Nephron (organoid): ENCODE results near the gene ATP2B3.

ENCODE experiments used
- H3K27ac Mint-ChIP-seq, 3 experiments: 2 replicates each; pipeline ENCODE4 v1.8.0; 2020; ENCODE audit warnings: mixed read lengths in 3 of 3, mild to moderate bottlenecking in 2 of 3, moderate library complexity in 1 of 3
- H3K27me3 Mint-ChIP-seq: 2 replicates; pipeline ENCODE4 v1.8.0; 2021; ENCODE audit warnings: low read depth, mild to moderate bottlenecking, moderate library complexity, mixed read lengths
- H3K36me3 Mint-ChIP-seq: 2 replicates; pipeline ENCODE4 v1.8.0; 2020; ENCODE audit warnings: low read depth, mixed read lengths
- H3K4me1 Mint-ChIP-seq: 2 replicates; pipeline ENCODE4 v1.8.0; 2020; ENCODE audit warnings: mixed read lengths
- H3K4me3 Mint-ChIP-seq, 3 experiments: 2 replicates each; pipeline ENCODE4 v1.8.0; 2020; ENCODE audit warnings: mild to moderate bottlenecking in 3 of 3, mixed read lengths in 3 of 3, moderate library complexity in 2 of 3
- H3K9me3 Mint-ChIP-seq: 2 replicates; pipeline ENCODE4 v1.8.0; 2020; ENCODE audit warnings: mixed read lengths
- CTCF ChIP-seq, 3 experiments: fragments of 200-600 bp; sonication (generic); IDR thresholded peaks; one replicate each; pipeline ENCODE4 v1.5.0; 2021; ENCODE audit warnings: antibody characterized with exemption in 3 of 3; ENCODE audit not compliant: unreplicated experiment in 3 of 3

ATP2B3 gene

GRCh38 chrX:153614818-153615217, 97.4 kb downstream of the ATP2B3 start:
- H3K36me3 Mint-ChIP-seq, result no peaks in the 10 kb centered on the region
- H3K27me3 Mint-ChIP-seq, result peaks cover 22% of the 10 kb centered on the region
- no peak overlapping the region for H3K27ac Mint-ChIP-seq
- H3K9me3 Mint-ChIP-seq, result peaks cover 8% of the 10 kb centered on the region
- no peak for TF ChIP-seq CTCF (IDR thresholded peaks at IDR 0.05; ENCODE audit: unreplicated experiment in 3 of 3)
- peaks cover 4% of the 10 kb centered on the region for H3K4me1 Mint-ChIP-seq
- no peak overlapping the region for H3K4me3 Mint-ChIP-seq

- Mint-ChIP-seq H3K27ac (no peak overlapping the region), H3K27me3 (peaks cover 19% of the 10 kb centered on the region), H3K4me1 (no peaks in the 10 kb centered on the region), H3K9me3 (peaks cover 20% of the 10 kb centered on the region), H3K4me3 (no peak overlapping the region), H3K36me3 (no peaks in the 10 kb centered on the region)
- no peak for TF ChIP-seq CTCF (IDR thresholded peaks at IDR 0.05; ENCODE audit: unreplicated experiment in 3 of 3)
These were observed 103.1 kb downstream of the ATP2B3 start for GRCh38 chrX:153620576-153620975.

- peak overlapping the region in 1 of 3 experiments; percentile 92 for H3K27ac Mint-ChIP-seq
- H3K4me3 Mint-ChIP-seq, result no peak overlapping the region
- peaks cover 19% of the 10 kb centered on the region for H3K27me3 Mint-ChIP-seq
- TF ChIP-seq CTCF (IDR thresholded peaks at IDR 0.05; ENCODE audit: unreplicated experiment in 3 of 3), result no peak
- H3K4me1 Mint-ChIP-seq, result no peaks in the 10 kb centered on the region
- peaks cover 15% of the 10 kb centered on the region for H3K9me3 Mint-ChIP-seq
- no peaks in the 10 kb centered on the region for H3K36me3 Mint-ChIP-seq
These were observed 104.6 kb downstream of the ATP2B3 start for GRCh38 chrX:153621949-153622598.

DNA sequence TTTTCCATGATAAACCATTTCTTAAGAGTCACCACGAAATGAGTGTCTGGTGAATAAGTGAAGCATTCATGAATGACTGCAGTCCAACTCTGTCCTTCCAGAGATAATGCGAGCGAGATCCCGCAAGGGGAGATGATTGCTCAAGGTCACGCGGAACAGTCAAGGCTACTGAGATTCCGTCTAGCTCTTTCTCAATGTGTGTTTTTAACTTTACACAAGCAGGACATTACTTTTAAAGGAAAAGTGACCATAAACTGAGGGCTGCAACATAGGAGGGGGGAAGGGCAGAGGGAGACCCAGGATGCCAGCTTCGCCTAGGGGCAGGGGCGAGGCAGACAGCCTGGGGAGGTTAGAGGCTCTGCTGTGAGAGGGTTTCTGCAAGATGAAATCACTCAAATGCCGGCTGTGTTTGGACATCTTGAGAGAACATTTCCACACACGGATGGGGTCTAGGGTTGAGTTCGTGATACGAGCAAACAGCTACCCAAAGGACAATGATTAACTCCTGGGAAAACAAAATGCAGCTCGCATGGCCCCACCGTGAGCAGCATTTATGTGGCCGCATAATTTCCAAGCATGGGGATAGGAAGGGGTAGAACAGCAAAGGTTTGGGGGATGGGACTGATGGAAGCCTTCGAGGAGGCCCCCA, 105.3 kb downstream of the ATP2B3 start:
- H3K4me3 Mint-ChIP-seq, result no peak overlapping the region
- H3K9me3 Mint-ChIP-seq, result peaks cover 17% of the 10 kb centered on the region
- H3K27me3 Mint-ChIP-seq, result peaks cover 15% of the 10 kb centered on the region
- no peak for TF ChIP-seq CTCF (IDR thresholded peaks at IDR 0.05; ENCODE audit: unreplicated experiment in 3 of 3)
- no peaks in the 10 kb centered on the region for H3K4me1 Mint-ChIP-seq
- H3K36me3 Mint-ChIP-seq, result no peaks in the 10 kb centered on the region
- peak overlapping the region in 2 of 3 experiments; percentile 14 to 92 for H3K27ac Mint-ChIP-seq

DNA sequence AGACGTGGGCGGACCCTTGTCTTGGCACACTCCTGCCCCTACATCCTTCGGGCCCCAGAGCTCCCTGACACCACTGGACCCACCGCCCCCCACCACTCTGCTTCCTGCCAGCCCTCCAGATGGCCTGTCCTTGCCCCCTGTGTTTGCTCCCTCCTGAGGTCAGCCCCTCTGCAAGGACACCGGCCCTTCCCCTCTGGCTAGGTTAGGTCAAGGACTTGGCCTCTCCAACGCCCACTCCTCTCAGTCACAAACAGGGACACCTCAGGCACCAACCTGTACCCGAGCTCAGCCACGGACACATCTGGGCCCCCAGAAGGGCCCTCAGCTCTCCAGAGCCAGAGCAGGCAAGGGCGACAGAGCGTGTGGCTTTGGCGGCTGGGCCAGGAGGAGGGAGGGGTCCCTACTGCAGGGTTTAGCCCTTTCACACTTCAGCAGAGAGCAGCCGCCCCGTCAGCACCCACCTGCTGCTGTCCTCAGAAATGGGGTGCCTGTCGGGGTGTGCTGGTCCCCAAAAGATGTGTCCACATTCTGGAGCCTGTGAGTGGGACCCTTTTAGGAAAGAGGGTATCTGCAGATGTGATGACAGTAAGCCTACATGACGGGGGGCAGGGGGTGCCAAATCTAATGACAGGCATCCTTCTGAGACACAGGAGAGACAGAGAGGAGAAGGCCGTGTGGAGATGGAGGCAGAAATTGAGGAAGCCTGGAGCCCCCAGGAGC, 106.0 kb downstream of the ATP2B3 start:
- TF ChIP-seq CTCF (IDR thresholded peaks at IDR 0.05; ENCODE audit: unreplicated experiment in 3 of 3), result no peak

More for the DNA sequence above, 106.0 kb downstream of the ATP2B3 start:
- no peak overlapping the region for H3K4me3 Mint-ChIP-seq
- H3K4me1 Mint-ChIP-seq, result no peaks in the 10 kb centered on the region
- no peaks in the 10 kb centered on the region for H3K36me3 Mint-ChIP-seq
- peak overlapping the region in 1 of 3 experiments; percentile 92 for H3K27ac Mint-ChIP-seq
- H3K9me3 Mint-ChIP-seq, result peaks cover 17% of the 10 kb centered on the region
- peaks cover 8% of the 10 kb centered on the region for H3K27me3 Mint-ChIP-seq
